HUDEP-2 (cell line): ENCODE data around the gene ANKS4B.
A peak's percentile ranks its signal among the peaks of the same experiment; 100 is the strongest.
"Not testable (repeated sequence)": the region's sequence is repeated elsewhere in the genome, so short reads cannot be mapped to it uniquely, and the experiment has no call there.

Experiments
- DNase-seq, 76 experiments: peaks; one replicate each; lab custom pipeline; 2025; ENCODE audit not compliant: unreplicated experiment in 76 of 76; lab: John Stamatoyannopoulos, UW

The ANKS4B gene

GRCh38 chr16:21283521-21284289 is 50.2 kb downstream of the ANKS4B start:
- peak in 6 of 76 experiments; percentile 3 to 22 (median 10) for DNase-seq

DNA sequence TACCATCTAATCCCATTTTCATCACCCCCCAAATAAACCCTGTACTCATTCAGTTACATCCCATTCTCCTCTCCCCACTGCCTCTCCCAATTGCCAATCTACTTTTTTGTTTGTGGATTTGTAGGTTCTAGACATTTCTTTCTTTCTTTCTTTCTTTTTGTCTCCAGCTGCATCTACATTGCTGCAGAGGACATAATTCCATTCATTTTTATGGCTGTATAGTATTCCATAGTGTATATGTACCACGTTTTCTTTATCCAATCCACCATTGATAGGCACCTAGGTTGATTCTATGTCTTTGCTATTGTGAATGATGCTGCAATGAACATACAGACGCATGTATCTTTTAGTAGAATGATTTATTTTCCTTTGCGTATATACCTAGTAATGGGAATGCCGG is 50.9 kb downstream of the ANKS4B start:
- DNase-seq, result no peak

GRCh38 chr16:21285314-21285713 is 51.8 kb downstream of the ANKS4B start:
- DNase-seq, result no peak

DNA sequence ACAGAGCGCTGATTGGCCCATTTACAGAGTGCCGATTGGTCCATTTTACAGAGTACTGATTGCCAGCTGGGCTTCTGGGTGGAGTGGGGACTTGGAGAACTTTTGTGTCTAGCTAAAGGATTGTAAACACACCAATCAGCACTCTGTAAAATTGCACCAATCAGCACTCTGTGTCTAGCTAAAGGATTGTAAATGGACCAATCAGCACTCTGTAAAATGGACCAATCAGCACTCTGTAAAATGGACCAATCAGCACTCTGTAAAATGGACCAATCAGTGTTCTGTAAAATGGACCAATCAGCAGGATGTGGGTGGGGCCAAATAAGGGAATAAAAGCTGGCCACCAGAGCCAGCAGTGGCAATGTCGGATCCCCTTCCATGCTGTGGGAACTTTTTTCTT is 56.3 kb downstream of the ANKS4B start:
- DNase-seq, result not testable (repeated sequence)

DNA sequence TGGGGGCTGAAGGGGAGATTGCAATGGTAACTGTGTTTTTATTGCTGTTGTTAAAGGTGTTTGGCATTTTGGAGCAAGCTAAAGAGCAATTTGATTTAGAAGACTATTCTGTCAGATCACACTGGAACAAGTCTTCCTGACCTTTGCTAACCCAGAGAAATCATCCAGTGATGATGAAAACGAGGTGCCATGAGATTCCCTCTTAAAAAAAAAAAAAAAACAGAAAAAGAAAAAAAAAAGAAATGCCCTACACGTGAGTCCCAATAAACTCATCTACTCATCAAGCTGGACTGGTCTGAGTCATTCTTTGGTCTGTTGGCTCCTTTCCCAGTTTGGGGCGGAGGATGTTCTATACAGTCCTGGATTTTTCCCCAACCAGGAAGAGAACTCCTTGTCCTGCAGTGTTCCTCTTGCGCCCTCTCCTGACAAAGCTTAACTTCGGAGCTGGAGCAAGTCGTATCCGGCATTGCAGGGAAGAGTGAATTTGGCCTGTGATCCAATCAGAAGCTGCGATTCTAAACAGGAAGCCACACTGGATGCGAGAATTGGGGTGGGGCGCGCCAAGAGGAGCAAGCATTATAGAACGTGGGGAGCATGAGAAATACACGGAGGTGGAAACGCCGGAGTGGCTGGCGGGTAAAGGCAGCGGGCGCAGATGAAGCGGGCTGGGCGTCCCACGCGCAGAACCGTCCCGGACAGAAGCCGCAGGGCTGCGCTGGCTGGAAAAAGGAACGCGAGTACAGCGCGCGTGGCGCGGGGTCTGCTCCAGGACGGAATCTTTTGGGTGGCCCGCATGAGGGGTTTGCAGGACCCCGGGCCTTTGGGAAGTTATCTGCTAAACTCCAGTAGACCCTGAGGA is 67.0 kb downstream of the ANKS4B start:
- DNase-seq, result peak in 75 of 76 experiments; percentile 51 to 99 (median 92)

- peak in 70 of 76 experiments; percentile 3 to 80 (median 56) for DNase-seq
Observed at GRCh38 chr16:21301168-21301894, 67.8 kb downstream of the ANKS4B start.

- DNase-seq, result no peak
Observed at GRCh38 chr16:21301895-21302291, 68.4 kb downstream of the ANKS4B start.

- DNase-seq, result no peak
Observed at GRCh38 chr16:21302454-21302853, 69.0 kb downstream of the ANKS4B start.

- peak in 21 of 76 experiments; percentile 3 to 55 (median 12) for DNase-seq
Observed at GRCh38 chr16:21302898-21303528, 69.5 kb downstream of the ANKS4B start.
